ENCODE data around the gene ALAD. TPM values are rescaled to one million over a fixed set of nuclear protein-coding genes. Genes with fewer than 3 reads are reported as not detected.
A peak's percentile ranks its signal among the peaks of the same experiment; 100 is the strongest.

Gene ALAD
- total RNA-seq (100 to 1,000 TPM in 1 of 2 donors, 10 to 100 TPM in 1; 99.1 to 258 TPM), polyA plus RNA-seq (10 to 100 TPM; 40.2 to 49.3 TPM)

GRCh38 chr9:113401027-113401792 lies at the start of gene ALAD:
Gene ALAD (minus strand): TSS chr9:113401284. CDS start chr9:113393559, 7,725 bp downstream.
- DNase-seq (ENCODE audit: low spot score): peak; percentile 99
- Histone ChIP-seq H3K27me3 (ENCODE audit: control insufficient read depth in 4 of 4, insufficient read depth in 4 of 4, low read length in 3 of 4) (no peaks in the 10 kb centered on the region), H3K4me1 (ENCODE audit: control insufficient read depth in 4 of 4, insufficient read depth in 4 of 4, low read length in 3 of 4) (peaks cover 10 to 57% (median 51%) of the 10 kb centered on the region in 4 donors), H3K36me3 (ENCODE audit: control insufficient read depth in 4 of 4, insufficient read depth in 3 of 4, low read depth in 1 of 4, low read length in 3 of 4) (no peaks in the 10 kb centered on the region), H3K27ac (ENCODE audit: low read depth in 1 of 2, low read length in 2 of 2) (peak within 1 kb of the TSS; percentile 72 to 77), H3K4me3 (ENCODE audit: low read depth in 1 of 3, low read length in 3 of 3) (peak within 1 kb of the TSS; percentile 93 to 96 (median 94)), H3K9ac (ENCODE audit: low read depth in 1 of 2, low read length in 2 of 2) (peak within 1 kb of the TSS; percentile 75 to 76), H3K9me3 (ENCODE audit: control insufficient read depth in 4 of 4, low read length in 3 of 4) (no peaks in the 10 kb centered on the region)
- 3% methylated on average over 50 of the region's 50 CpGs for WGBS
- no peak for TF ChIP-seq ZBTB33 (IDR thresholded peaks at IDR 0.05)
- TF ChIP-seq HNF4A (conservative IDR thresholded peaks at IDR 0.05): peak; percentile 34 to 42
- TF ChIP-seq MAX (IDR thresholded peaks at IDR 0.05): peak; percentile 65
- TF ChIP-seq JUND (IDR thresholded peaks at IDR 0.05): peak in 1 of 2 donors; percentile 56
- peak; percentile 78 for TF ChIP-seq REST (IDR thresholded peaks at IDR 0.05)
- peak; percentile 89 for TF ChIP-seq SP1 (IDR thresholded peaks at IDR 0.05)
- TF ChIP-seq FOXA1 (IDR thresholded peaks at IDR 0.05): peak; percentile 90
- TF ChIP-seq EGR1 (IDR thresholded peaks at IDR 0.05; ENCODE audit: low read depth in 2 of 2): peak; percentile 40 to 66
- TF ChIP-seq CTCF (IDR thresholded peaks at IDR 0.05; ENCODE audit: low read depth, low read length, missing input control): peak; percentile 94
- peak; percentile 71 for TF ChIP-seq YY1 (IDR thresholded peaks at IDR 0.05)
- TF ChIP-seq RXRA (IDR thresholded peaks at IDR 0.05): peak; percentile 48 to 49
- TF ChIP-seq TAF1 (conservative IDR thresholded peaks at IDR 0.05): no peak
- no peak for TF ChIP-seq HNF4G (IDR thresholded peaks at IDR 0.05)
- peak; percentile 83 to 96 for TF ChIP-seq RAD21 (IDR thresholded peaks at IDR 0.05)
- TF ChIP-seq NR2F2 (IDR thresholded peaks at IDR 0.05): no peak
- peak in 1 of 2 donors; percentile 80 for TF ChIP-seq GABPA (IDR thresholded peaks at IDR 0.05 in 1 of 2, conservative IDR thresholded peaks at IDR 0.05 in 1 of 2)
- TF ChIP-seq FOXA2 (IDR thresholded peaks at IDR 0.05): peak; percentile 63
- TF ChIP-seq ATF3 (IDR thresholded peaks at IDR 0.05): no peak
